GM12872 (cell line): Measurements from ENCODE around the gene SRSF5.

Experiments used
- TF ChIP-seq, protein P1 (sequence below): IDR thresholded peaks from 3 replicates; pipeline ENCODE4 v1.5.1; 2011; ENCODE audit warnings: low read depth, mild to moderate bottlenecking, low read length, moderate library complexity; ENCODE audit not compliant: insufficient read depth

The SRSF5 gene

GRCh38 chr14:69766984-69767368 is at the start of gene SRSF5:
Gene SRSF5 (plus strand): TSS chr14:69767142. CDS start chr14:69768157, 1,015 bp downstream.
- TF ChIP-seq, protein P1, sequence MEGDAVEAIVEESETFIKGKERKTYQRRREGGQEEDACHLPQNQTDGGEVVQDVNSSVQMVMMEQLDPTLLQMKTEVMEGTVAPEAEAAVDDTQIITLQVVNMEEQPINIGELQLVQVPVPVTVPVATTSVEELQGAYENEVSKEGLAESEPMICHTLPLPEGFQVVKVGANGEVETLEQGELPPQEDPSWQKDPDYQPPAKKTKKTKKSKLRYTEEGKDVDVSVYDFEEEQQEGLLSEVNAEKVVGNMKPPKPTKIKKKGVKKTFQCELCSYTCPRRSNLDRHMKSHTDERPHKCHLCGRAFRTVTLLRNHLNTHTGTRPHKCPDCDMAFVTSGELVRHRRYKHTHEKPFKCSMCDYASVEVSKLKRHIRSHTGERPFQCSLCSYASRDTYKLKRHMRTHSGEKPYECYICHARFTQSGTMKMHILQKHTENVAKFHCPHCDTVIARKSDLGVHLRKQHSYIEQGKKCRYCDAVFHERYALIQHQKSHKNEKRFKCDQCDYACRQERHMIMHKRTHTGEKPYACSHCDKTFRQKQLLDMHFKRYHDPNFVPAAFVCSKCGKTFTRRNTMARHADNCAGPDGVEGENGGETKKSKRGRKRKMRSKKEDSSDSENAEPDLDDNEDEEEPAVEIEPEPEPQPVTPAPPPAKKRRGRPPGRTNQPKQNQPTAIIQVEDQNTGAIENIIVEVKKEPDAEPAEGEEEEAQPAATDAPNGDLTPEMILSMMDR = no peak

DNA sequence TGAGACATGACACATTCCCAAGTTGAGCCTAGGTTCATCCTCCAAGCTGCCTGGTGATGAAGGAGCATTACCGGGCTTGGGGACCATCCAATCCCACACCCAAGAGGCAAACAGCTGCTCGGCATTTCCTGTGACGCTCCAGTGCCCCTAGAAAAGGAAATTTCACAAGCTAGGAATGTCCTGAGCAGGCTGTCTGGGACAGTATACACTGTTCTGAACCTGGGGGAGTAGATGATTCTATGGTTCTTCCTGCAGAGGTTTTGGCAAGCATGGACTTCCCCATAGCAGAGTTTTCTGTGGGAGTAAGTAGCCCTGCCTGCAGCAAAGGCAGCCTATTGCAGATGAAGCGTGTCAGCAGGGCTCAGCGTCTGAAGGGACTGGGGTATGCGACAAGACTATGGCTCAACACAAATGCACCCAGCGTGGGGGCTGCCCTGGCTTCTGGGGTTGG is 47.4 kb upstream of the SRSF5 start:
- TF ChIP-seq, protein P1 = no peak

DNA sequence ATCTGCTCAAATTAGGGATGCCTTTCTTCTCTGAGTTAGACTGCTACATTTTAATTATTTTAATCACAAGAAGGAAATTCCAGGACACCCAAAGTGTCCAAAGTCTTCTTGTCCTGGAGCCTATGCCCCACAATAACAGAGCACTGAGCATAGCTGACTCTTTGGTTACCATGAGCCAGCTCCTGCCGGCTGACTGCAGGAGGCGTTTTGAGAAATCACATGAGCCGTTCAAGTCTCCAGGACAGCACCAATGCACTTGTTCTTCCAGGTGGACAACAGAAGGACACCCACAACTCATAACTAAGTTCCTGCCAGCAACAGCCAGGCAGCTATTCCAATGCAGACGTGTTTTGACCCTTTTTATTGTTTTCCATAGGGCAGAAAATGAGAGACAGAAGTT is 46.0 kb upstream of the SRSF5 start:
- TF ChIP-seq, protein P1 = no peak

DNA sequence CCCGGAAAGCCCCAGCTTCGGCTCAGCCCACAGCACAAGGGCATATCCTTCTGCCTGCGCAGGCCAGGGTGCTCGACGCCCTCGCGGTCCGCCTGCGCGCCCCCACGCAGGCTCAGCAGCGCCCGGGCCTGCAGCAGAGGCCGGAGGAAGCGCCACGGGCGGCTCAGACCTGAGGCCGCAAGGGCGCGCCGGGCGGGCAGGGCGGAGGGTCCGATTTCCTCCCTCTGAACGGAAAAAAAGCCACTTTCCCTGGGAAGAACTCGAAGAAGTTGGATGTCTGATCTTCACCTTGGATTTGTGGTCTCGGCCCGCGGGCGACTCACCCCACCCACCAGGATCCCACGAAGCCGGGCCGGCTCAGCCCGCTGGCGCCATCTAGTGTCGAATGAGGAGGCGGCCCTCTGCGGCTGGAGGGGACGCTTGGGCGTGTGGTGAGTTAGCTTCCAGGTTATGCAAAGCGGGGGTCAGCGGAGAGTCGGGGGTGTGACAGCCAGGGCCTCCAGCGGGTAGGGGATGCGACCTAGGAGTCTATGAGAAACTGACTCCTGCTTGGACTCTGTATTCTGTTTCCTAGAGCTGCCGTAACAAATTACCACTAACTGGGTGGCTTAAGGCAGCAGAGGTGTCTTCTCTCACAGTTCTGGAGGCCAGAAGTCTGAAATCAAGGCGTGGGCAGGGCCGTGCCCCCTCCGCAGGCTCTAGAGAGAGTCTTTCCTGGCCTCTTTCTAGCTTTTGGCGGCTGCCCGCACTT is 40.0 kb upstream of the SRSF5 start:
- TF ChIP-seq, protein P1 = peak; percentile 91

GRCh38 chr14:69727860-69728259 is 39.1 kb upstream of the SRSF5 start:
- TF ChIP-seq, protein P1 = no peak

GRCh38 chr14:69741055-69741454 is 25.9 kb upstream of the SRSF5 start:
- TF ChIP-seq, protein P1 = no peak

- TF ChIP-seq, protein P1 = no peak
These were observed 17.0 kb upstream of the SRSF5 start for GRCh38 chr14:69749956-69750355.

DNA sequence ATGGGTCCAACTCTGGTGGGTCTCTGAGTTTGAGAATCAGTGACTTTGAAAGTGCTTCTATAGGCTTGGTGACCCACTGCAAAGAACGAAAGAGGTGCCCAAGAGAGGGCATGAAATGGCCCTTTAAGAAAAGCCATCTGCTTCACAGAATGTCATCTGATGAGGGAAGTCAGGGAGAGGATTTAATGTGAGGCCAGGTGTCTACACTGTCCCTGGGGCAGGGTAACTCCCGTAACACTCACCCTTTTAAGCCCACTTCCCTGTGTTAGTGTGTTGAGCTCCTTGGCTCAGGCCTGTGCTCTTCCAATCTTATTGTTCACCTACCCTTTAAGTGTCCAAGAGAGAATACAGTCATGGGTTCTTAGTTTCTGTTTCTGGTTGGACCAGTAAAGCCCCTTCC is 16.4 kb upstream of the SRSF5 start:
- TF ChIP-seq, protein P1 = no peak
